K562 (cell line): ENCODE data around the gene PLAC9. TPM values are rescaled to one million over a fixed set of nuclear protein-coding genes. Genes with fewer than 3 reads are reported as not detected.

Source experiments
- ARID3A ChIP-seq: IDR thresholded peaks from 2 replicates; pipeline ENCODE4 v1.6.1; 2012; ENCODE audit warnings: low read depth, low read length, improper control_type of control experiment, borderline replicate concordance
- ATF1 ChIP-seq, 2 experiments: fragments of 450-650 bp in 1 of 2; IDR thresholded peaks; 2 replicates each; pipeline ENCODE4 v1.6.1; 2016; ENCODE audit warnings: missing compliant biosample characterization in 1 of 2, missing genetic modification characterization in 1 of 2
- BRD9 ChIP-seq: fragments of 450-650 bp; IDR thresholded peaks from 2 replicates; pipeline ENCODE4 v1.6.1; 2018; ENCODE audit warnings: low read depth; ENCODE audit not compliant: partially characterized antibody
- CBX5 ChIP-seq: IDR thresholded peaks from 2 replicates; pipeline ENCODE4 v1.6.1; 2014; ENCODE audit warnings: low read depth, borderline replicate concordance
- DEAF1 ChIP-seq: fragments of 450-650 bp; formaldehyde crosslinking; IDR thresholded peaks from 2 replicates; pipeline ENCODE4 v1.4.0; 2020; ENCODE audit warnings: mild to moderate bottlenecking, moderate library complexity
- EHMT2 ChIP-seq: fragments of 450-650 bp; IDR thresholded peaks from 2 replicates; pipeline ENCODE4 v1.6.1; 2018; ENCODE audit warnings: antibody characterized with exemption
- HINFP ChIP-seq: fragments of 450-650 bp; conservative IDR thresholded peaks from 2 replicates; pipeline ENCODE4 v1.6.1; 2016; ENCODE audit warnings: missing genetic modification characterization, low read depth, mild to moderate bottlenecking, control low read depth, missing compliant biosample characterization
- KHSRP ChIP-seq: fragments of 450-650 bp; IDR thresholded peaks from 2 replicates; pipeline ENCODE4 v1.6.1; 2017
- NFATC3 ChIP-seq: fragments of 450-650 bp; IDR thresholded peaks from 2 replicates; pipeline ENCODE4 v1.6.1; 2017; ENCODE audit warnings: mild to moderate bottlenecking
- NFIC ChIP-seq: fragments of 450-650 bp; IDR thresholded peaks from 2 replicates; pipeline ENCODE4 v1.6.1; 2017; ENCODE audit warnings: mild to moderate bottlenecking, inconsistent platforms
- PREB ChIP-seq: sonication (generic); formaldehyde crosslinking; IDR thresholded peaks from 2 replicates; pipeline ENCODE4 v1.8.1; 2023; ENCODE audit warnings: mild to moderate bottlenecking, missing genetic modification reagents
- RNF2 ChIP-seq: sonication (generic); IDR thresholded peaks from 2 replicates; pipeline ENCODE4 v1.6.1; 2016
- SMAD2 ChIP-seq: fragments of 150-350 bp; IDR thresholded peaks from 2 replicates; pipeline ENCODE4 v1.6.1; 2014; ENCODE audit warnings: low read depth, mild to moderate bottlenecking, low read length
- SMARCA5 ChIP-seq: fragments of 450-650 bp; IDR thresholded peaks from 2 replicates; pipeline ENCODE4 v1.6.1; 2016
- SRF ChIP-seq, 2 experiments: fragments of 250-450, 450-650 bp in 1 of 2; sonication (Bioruptor Pico) in 1 of 2; sonication (generic) in 1 of 2; formaldehyde crosslinking; IDR thresholded peaks; 2 replicates each; pipeline versions ENCODE4 v1.5.0 to v1.5.1; 2020 to 2022; ENCODE audit warnings: mild to moderate bottlenecking in 1 of 2, missing genetic modification reagents in 1 of 2
- SUPT5H ChIP-seq: fragments of 450-650 bp; IDR thresholded peaks from 2 replicates; pipeline ENCODE4 v1.6.1; 2016
- TFAP4 ChIP-seq: sonication (generic); formaldehyde crosslinking; IDR thresholded peaks from 2 replicates; pipeline ENCODE4 v1.8.0; 2022; ENCODE audit warnings: missing genetic modification reagents, mild to moderate bottlenecking, moderate library complexity, borderline replicate concordance
- TGIF2 ChIP-seq: sonication (generic); formaldehyde crosslinking; IDR thresholded peaks from 2 replicates; pipeline ENCODE4 v1.8.1; 2022; ENCODE audit warnings: mild to moderate bottlenecking, missing genetic modification reagents, moderate library complexity
- ZFP30 ChIP-seq: fragments of 250-450 bp; sonication (Bioruptor Pico); IDR thresholded peaks from 2 replicates; pipeline ENCODE4 v1.8.0; 2022; ENCODE audit warnings: moderate library complexity, mild to moderate bottlenecking, inconsistent platforms, borderline replicate concordance
- ZFPM2 ChIP-seq: fragments of 250-450 bp; sonication (Bioruptor Pico); IDR thresholded peaks from 2 replicates; pipeline ENCODE4 v1.5.1; 2022; ENCODE audit warnings: mild to moderate bottlenecking
- ZNF280A ChIP-seq: fragments of 450-650 bp; IDR thresholded peaks from 2 replicates; pipeline ENCODE4 v1.6.1; 2018; ENCODE audit warnings: mild to moderate bottlenecking, low read depth; ENCODE audit not compliant: partially characterized antibody
- ZNF778 ChIP-seq: fragments of 450-650 bp; formaldehyde crosslinking; IDR thresholded peaks from 2 replicates; pipeline ENCODE4 v1.4.0; 2020; ENCODE audit warnings: mild to moderate bottlenecking, moderate library complexity
- polyA plus RNA-seq, 8 experiments: library from polyadenylated mRNA; depleted of rRNA in 4 of 8; stranded (reverse) in 5 of 8; unstranded in 3 of 8; fragments of >200 nt; fragmentation: Nextera tagmentation in 2 of 8; fragmentation: Illumina TruSeq in 1 of 8; extraction: Ambion mirVana in 2 of 8; extraction: Trizol in 1 of 8; gene quantifications; 2 replicates each; pipeline versions ENCODE4 v1.2.1 to v1.2.3, GENCODE V29; 2011 to 2014; ENCODE audit warnings: inconsistent platforms in 1 of 8, missing spikeins in 1 of 8
- total RNA-seq, 7 experiments: library from RNA; depleted of rRNA in 6 of 7; stranded (reverse); fragments of >200 nt in 6 of 7; fragmentation: Illumina TruSeq in 2 of 7; extraction: Trizol in 2 of 7; gene quantifications; 2 replicates each; pipeline versions ENCODE4 v1.2.1 to v1.2.3, GENCODE V29; 2011 to 2021; ENCODE audit warnings: low replicate concordance in 1 of 7

The PLAC9 gene
- total and polyA plus RNA-seq, 9 of the 15 experiments (the other 6 are each of a cell fraction or from before 2014, with no cell fraction given), result not detected

- TF ChIP-seq TFAP4 (CRISPR knock-in tag), result peak; percentile 58; the same call in 1 of the 2 replicates
- TF ChIP-seq ARID3A, result no peak
- no peak for TF ChIP-seq ZFP30 (CRISPR knock-in tag)
- no peak for TF ChIP-seq ATF1 (CRISPR knock-in tag; IDR thresholded peaks at IDR 0.05)
- peak; percentile 44; the same call in 1 of the 2 replicates for TF ChIP-seq ATF1 (tag; IDR thresholded peaks at IDR 0.05)
- no peak for TF ChIP-seq SUPT5H
- TF ChIP-seq RNF2, result peak; percentile 54; the same call in 1 of the 2 replicates
- no peak for TF ChIP-seq BRD9
- TF ChIP-seq SRF (CRISPR knock-in tag; IDR thresholded peaks at IDR 0.05), result no peak
- TF ChIP-seq SMARCA5, result no peak
- no peak for TF ChIP-seq TGIF2
- no peak for TF ChIP-seq SMAD2
- no peak for TF ChIP-seq HINFP (tag)
- TF ChIP-seq CBX5, result no peak
- TF ChIP-seq ZFPM2 (CRISPR knock-in tag), result no peak
- TF ChIP-seq NFIC, result peak; percentile 91
- no peak for TF ChIP-seq ZNF280A
- TF ChIP-seq EHMT2, result no peak
- no peak for TF ChIP-seq PREB
- TF ChIP-seq NFATC3, result no peak
- no peak for TF ChIP-seq ZNF778
- no peak for TF ChIP-seq DEAF1 (CRISPR knock-in tag)
- TF ChIP-seq KHSRP, result no peak
Measured at GRCh38 chr10:80158598-80159127, 26.1 kb downstream of the PLAC9 start (continued).
